ENCODE results near the gene ZNF326. TPM values are rescaled to one million over a fixed set of nuclear protein-coding genes. Genes with fewer than 3 reads are reported as not detected.

Gene ZNF326
- total RNA-seq, 1 donor from 2014 or later: 0.75 TPM

GRCh38 chr1:89953929-89954328, 41.0 kb upstream of the ZNF326 start:
- Histone ChIP-seq H3K27ac (no peak overlapping the region), H3K4me3 (no peak overlapping the region), H3K4me1 (no peaks in the 10 kb centered on the region), H3K36me3 (no peaks in the 10 kb centered on the region), H3K9me3 (no peaks in the 10 kb centered on the region), H3K27me3 (no peaks in the 10 kb centered on the region)
- DNase-seq (ENCODE audit: low spot score in 2 of 2): no peak
- intact Hi-C loops (cut with DNase I): no loop called here
- TF ChIP-seq, protein P1, sequence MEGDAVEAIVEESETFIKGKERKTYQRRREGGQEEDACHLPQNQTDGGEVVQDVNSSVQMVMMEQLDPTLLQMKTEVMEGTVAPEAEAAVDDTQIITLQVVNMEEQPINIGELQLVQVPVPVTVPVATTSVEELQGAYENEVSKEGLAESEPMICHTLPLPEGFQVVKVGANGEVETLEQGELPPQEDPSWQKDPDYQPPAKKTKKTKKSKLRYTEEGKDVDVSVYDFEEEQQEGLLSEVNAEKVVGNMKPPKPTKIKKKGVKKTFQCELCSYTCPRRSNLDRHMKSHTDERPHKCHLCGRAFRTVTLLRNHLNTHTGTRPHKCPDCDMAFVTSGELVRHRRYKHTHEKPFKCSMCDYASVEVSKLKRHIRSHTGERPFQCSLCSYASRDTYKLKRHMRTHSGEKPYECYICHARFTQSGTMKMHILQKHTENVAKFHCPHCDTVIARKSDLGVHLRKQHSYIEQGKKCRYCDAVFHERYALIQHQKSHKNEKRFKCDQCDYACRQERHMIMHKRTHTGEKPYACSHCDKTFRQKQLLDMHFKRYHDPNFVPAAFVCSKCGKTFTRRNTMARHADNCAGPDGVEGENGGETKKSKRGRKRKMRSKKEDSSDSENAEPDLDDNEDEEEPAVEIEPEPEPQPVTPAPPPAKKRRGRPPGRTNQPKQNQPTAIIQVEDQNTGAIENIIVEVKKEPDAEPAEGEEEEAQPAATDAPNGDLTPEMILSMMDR (IDR thresholded peaks at IDR 0.05): no peak

DNA sequence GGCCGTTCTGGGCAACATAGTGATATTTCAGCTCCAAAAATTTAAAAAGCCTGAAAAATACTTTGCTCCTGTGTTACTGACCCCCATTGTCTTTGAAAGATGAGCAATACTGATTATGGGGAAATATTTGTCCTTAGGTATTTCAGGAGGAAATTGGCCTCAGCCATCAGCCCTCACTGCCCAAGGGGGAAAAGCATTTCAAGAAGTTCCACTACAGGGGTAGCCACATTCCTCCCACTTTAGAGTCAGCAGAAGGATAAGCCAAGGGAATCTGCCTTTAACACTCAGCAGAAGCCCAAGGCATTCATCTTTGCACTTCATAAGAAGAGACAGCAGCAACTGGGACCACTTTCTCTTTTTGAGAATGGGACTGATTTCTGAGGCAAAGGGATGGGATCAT, 40.5 kb upstream of the ZNF326 start:
- Histone ChIP-seq H3K36me3 (no peaks in the 10 kb centered on the region), H3K4me1 (no peaks in the 10 kb centered on the region), H3K4me3 (no peak overlapping the region), H3K27me3 (no peaks in the 10 kb centered on the region), H3K9me3 (no peaks in the 10 kb centered on the region), H3K27ac (no peak overlapping the region)
- DNase-seq (ENCODE audit: low spot score in 2 of 2): no peak
- TF ChIP-seq, protein P1 (IDR thresholded peaks at IDR 0.05): no peak
- intact Hi-C loops (cut with DNase I): no loop called here

DNA sequence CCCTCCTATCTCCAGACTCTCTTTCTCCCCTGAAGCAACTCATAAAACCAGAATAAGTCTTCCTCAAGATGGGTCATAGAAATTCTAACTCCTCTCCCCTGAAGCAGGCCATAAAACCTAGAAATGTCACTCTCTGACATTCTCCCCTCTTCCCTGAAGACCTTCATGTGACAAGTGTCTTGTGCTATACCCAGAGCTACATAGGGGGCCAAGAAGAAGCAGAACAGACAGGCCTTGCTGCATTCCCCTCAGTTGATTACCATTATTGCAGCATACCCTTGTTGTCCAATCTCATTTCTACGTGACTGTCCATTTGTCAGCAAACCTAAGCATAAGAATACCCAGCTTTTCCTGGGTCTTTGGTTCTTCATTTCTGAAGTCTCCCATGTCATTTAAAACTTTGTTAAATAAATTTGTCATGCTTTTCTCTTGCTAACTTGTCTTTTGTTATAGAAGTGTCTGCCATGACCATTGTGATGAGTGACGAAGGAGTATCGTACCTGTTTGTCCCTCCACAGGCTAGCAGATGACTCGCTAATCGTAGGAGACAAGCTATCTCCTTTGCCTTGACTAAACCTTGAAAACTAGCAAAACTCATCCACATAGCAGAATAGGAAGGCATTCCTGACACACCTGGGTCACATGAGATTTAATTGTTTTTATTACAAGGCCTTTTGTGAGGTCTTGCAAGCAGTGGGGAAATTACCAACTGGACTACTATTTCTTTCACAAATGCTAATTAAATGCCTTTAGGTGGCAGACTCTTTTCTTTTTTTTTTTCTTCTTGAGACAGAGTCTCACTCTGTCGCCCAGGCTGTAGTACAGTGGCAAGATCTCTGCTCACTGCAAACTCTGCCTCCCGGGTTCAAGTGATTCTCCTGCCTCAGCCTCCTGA, 39.4 kb upstream of the ZNF326 start:
- Histone ChIP-seq H3K4me1 (no peaks in the 10 kb centered on the region), H3K4me3 (no peak overlapping the region)
- intact Hi-C loops (cut with DNase I): no loop called here

DNA sequence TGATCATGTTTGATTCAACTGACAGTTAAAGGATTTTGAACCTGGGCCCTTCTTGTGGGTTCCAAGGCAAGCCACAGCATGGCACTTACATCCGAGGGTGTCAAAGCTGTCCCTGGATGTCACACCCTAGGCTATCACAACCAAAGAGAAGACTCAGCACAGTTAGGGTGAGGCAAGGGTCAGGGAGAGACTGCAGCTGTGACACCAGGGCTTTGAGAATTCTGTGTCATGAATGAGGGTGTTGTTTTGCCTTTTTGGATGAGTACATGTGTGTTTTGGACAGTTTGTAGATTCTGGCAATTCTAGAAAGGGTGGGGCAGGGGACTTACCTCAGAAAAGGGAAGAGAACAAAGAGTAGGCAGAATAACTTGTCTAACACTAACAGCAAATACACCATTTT, 37.8 kb upstream of the ZNF326 start:
- intact Hi-C loops (cut with DNase I): no loop called here

More for the DNA sequence above, 39.4 kb upstream of the ZNF326 start:
- H3K27me3 ChIP-seq: no peaks in the 10 kb centered on the region
- TF ChIP-seq, protein P1 (IDR thresholded peaks at IDR 0.05): no peak
- no peaks in the 10 kb centered on the region for H3K9me3 ChIP-seq
- H3K27ac ChIP-seq: no peak overlapping the region
- DNase-seq (ENCODE audit: low spot score in 2 of 2): no peak
- H3K36me3 ChIP-seq: no peaks in the 10 kb centered on the region

GRCh38 chr1:89958851-89959654, 35.9 kb upstream of the ZNF326 start:
- Histone ChIP-seq H3K9me3 (no peaks in the 10 kb centered on the region), H3K36me3 (no peaks in the 10 kb centered on the region), H3K27ac (no peak overlapping the region), H3K27me3 (no peaks in the 10 kb centered on the region), H3K4me1 (no peaks in the 10 kb centered on the region), H3K4me3 (no peak overlapping the region)
- TF ChIP-seq, protein P1 (IDR thresholded peaks at IDR 0.05): no peak
- no peak for DNase-seq (ENCODE audit: low spot score in 2 of 2)
- intact Hi-C loops (cut with DNase I): no loop called here

More for the DNA sequence above, 37.8 kb upstream of the ZNF326 start:
- no peak overlapping the region for H3K4me3 ChIP-seq
- TF ChIP-seq, protein P1 (IDR thresholded peaks at IDR 0.05): no peak
- H3K36me3 ChIP-seq: no peaks in the 10 kb centered on the region
- no peak for DNase-seq (ENCODE audit: low spot score in 2 of 2)
- H3K4me1 ChIP-seq: no peaks in the 10 kb centered on the region
- H3K9me3 ChIP-seq: no peaks in the 10 kb centered on the region
- no peak overlapping the region for H3K27ac ChIP-seq
- no peaks in the 10 kb centered on the region for H3K27me3 ChIP-seq
